Activated CD8-positive, alpha-beta memory T cell treated with anti-CD3 and anti-CD28 coated beads for 48 hours (primary cell): Measurements from ENCODE around the gene PPP2R3A.

Experiments
- DNase-seq, 3 experiments: peaks; one replicate each; pipeline ENCODE4 v3.0.0-alpha.2; 2020; ENCODE audit warnings: low read depth in 2 of 3, low spot score in 2 of 3

The PPP2R3A gene

DNA sequence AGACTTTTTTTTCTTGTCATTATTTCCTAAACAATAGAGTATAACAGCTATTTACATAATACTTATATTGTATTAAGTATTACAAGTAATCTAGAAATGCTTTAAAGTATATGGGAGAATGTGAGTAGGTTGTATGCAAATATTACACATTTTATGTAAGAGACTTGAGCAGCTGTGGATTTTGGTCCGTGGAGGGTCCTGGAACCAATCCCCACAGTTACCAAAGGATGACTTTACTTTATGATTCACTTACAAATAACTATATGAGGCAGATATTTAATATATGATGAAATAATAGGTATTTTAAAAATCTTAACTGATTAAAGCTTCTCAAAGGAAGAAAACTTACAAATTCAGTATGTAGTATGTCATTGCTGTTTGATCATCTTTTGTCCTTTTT, 56.3 kb downstream of the PPP2R3A start:
- no peak for DNase-seq

GRCh38 chr3:136022529-136023263, 57.2 kb downstream of the PPP2R3A start:
- DNase-seq: no peak

GRCh38 chr3:136023264-136023978, 57.9 kb downstream of the PPP2R3A start:
- no peak for DNase-seq

DNA sequence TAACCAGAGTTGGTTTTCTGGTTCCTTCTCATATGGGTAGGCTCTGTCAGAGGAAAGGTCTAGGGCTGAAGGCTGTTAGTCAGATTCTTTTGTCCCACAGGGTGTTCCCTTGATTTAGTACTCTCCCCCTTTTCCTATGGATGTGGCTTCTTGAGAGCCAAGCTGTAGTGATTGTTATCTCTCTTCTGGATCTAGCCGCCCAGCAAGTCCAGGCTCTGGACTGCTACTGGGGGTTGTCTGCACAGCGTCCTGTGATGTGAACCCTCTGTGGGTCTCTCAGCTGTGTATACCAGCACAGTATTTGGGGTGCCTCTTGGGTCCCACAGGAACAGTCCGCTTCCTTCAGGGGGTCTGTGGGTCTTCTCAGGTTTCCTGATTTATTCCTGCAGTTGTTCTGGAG, 70.8 kb downstream of the PPP2R3A start:
- no peak for DNase-seq

- no peak for DNase-seq
These were observed 73.1 kb downstream of the PPP2R3A start for GRCh38 chr3:136038668-136039067.

DNA sequence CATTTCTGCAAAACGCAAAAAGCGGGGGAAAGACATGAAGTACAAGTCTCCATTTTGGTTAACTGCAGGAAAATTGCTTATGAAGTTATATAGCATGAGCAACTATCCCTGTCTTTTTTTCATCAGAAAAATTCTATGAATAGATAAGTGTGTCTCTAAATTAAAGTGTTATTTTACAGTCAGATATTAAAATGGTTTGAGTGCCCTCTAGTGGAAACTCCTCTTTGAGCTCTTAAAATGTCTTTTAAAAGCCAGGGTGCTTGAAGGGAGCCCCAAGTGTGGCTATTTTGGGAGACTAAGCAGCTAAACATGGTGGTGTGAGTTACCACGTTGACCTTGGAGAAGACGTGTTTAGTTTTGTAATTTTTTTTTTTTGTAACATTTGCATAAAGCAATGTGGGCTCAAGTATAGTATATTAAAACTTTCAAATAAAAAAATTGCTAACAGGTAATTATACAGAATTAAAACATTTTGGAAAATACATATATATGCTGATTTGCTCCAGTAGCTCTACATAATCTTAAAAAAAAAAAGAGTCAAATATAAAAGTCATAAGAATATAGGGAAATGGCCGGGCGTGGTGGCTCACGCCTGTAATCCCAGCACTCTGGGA, 77.2 kb downstream of the PPP2R3A start:
- DNase-seq: no peak

GRCh38 chr3:136044980-136045745, 79.6 kb downstream of the PPP2R3A start:
- DNase-seq: no peak

- DNase-seq: no peak
These were observed 82.5 kb downstream of the PPP2R3A start for GRCh38 chr3:136048068-136048467.

DNA sequence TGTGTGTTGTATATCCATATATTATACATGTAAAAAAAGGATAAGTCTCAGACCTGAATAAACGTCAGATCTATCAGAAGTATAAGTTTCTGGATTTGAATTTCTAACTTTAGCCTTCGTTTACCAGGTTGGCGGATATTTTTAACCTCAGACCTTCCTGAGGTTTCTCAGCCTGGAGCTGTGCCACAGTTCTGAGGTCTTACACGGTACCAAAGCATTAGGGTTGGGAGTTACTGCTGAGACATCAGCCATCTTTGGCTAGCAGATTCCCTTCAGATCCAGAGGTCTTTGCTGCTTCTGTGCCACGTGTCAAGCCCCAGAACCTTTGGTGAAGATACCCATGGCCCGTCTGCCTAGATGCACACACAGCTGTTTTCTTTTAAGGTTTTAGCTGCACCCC, 84.7 kb downstream of the PPP2R3A start:
- no peak for DNase-seq

DNA sequence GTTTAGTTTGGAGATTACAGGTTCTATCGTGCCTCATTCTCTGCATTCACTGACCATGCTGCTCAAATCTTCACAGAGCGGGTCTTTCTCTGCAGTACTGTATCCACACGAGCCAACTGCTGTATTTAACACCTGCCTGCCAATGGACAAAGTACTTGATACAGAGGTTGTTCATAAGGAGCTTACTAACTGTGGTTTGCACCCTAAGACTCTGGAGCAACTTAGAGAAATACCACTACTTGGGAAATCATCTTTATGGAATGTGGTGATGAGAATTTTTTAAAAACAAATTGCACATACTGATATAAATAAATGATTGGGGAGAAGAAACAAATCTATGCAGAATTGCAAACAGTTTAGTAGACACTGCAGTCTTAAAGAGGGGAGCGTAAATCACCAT, 90.0 kb downstream of the PPP2R3A start:
- DNase-seq: no peak

- no peak for DNase-seq
These were observed 101.7 kb downstream of the PPP2R3A start for GRCh38 chr3:136067211-136067610.

DNA sequence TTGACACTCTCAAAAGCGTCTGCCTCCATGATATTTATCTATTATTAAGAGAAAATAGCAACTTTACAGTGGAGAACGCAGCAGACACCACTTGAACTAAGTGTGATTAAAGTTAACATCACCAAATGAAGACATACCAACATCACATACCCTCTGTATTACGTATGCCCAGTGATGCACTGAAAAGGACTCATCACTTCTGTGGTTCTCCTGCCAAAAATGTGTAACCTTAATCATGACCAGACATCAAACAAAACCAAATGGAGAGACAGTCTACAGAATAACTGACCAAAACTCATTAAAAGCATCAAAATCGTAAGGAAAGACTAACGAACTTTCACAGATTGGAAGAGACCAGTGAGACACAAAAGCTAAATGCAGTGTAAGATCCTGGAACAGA, 103.2 kb downstream of the PPP2R3A start:
- no peak for DNase-seq

GRCh38 chr3:136069933-136070332, 104.4 kb downstream of the PPP2R3A start:
- no peak for DNase-seq

DNA sequence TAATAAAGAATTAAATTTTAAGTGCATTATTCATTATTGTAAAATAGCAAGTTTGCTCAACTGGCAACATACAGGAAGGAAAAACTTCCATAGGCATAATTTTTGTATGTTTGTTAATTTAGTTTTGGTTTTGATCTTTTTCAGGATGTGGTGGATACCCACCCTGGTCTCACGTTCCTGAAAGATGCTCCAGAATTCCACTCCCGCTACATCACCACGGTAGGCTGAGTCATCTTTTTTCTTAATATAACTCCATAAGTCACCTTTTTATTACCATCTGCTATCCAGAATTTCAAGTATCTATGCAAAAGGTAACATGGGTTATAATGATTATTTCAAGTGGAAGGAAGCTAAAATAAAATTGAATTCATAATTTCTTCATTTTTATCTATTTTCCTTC, 104.8 kb downstream of the PPP2R3A start:
- DNase-seq: no peak

DNA sequence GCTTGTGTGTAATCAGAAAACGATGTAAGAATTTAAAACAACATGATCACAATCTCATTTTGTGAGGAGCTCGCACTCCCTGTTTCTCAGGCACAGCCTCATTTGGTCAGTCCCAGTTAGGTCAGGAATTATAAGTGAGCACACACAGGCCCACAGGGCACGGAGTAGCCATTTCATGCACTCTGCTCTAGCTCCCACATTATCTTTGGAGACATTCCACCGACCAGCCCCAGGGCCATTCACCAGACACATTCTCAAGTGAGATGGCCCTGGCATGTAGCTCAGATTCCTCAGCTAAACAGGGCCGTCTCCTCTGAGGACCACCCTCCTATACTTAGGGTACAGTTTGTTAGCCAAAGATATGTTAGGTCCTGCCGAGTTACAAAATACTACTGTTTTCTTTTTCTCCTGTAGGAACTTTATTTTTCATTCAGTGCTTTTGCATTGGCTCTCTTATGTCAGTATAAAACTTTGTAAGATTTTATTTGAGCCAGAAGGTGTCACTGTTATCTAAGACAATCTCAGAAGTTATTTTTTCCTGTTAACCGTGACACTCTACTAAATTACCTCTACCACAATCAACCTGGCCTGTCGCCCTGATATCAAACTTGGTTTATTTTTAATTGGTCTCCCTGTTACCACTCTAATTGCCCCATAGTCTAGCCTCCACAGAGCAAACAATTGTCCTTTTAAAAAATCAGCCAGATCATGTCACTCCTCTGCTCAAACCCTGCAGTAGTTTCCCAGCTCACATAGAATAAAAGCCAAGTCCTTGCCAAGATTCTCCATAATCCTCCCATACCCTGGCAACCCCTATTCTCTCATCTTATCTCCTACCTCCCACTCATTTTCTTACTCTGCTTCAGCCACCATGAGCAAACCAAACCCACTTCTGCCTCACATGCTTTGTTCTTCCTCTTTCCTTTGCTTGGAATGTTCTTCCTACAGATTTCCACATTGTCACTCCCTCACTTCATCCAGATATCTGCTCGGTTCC, 105.7 kb downstream of the PPP2R3A start:
- DNase-seq: no peak

- DNase-seq: no peak
These were observed 109.1 kb downstream of the PPP2R3A start for GRCh38 chr3:136074546-136075170.

DNA sequence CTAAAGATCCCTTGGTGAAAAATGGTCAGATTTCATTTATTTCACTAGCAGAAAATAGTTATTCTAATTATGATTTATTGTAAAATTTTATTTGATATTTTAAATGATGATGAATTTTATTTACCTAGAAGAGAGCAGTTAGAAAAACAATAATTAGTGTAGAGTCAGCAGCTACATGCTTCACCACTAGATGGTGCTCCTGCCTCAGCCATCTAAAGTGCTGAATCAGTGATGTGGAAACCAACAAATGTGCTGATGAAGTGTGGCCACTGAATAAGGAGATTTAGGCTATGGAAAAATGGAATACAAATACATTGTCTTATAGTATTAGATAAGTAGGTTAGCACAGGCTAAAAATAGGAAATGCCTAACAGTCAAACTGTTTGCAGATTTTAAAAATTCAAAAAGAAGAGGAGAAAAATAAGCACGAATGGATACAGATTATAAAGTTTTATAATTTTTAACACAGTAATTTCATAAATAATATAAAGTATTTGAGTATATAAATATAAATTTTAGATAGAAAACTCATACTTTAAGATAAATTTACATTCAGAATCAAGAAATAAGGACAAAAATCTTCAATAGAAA, 109.8 kb downstream of the PPP2R3A start:
- DNase-seq: peak; percentile 14 to 47 (median 23)

DNA sequence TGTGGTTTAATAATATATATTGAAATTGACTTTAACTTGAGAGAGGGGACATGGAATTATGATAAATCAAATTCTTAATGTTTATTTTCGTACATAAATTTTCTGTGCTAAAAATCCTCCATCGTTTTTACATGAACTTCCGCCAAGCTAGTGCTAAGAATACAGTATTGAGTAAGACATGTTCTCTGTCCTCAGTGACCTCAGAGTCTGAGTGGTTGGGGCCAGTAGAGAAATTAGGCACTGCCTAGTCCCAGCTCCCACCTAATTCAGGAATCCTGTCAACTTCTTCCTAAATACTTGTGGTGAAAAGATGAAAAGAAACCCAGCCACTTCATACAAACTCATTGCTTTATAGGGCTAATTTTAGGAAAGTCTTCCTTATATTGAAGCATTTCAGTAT, 110.3 kb downstream of the PPP2R3A start:
- DNase-seq: no peak
